Posterior cingulate gyrus (tissue), 11 donors: ENCODE data around the gene PSMB4.
A peak's percentile ranks its signal among the peaks of the same experiment; 100 is the strongest.
"Not testable (repeated sequence)": the region's sequence is repeated elsewhere in the genome, so short reads cannot be mapped to it uniquely, and the experiment has no call there.

Experiments used
- DNase-seq, 10 donors: peaks; one replicate each; pipeline versions ENCODE4 v3.0.0 to v3.0.0-alpha.2; 2020 to 2021; ENCODE audit warnings: mixed read lengths in 3 of 10
- intact Hi-C: fragments of 100-400 bp; cut with DNase I; formaldehyde crosslinking; loops from one replicate; pipeline ENCODE4 v1.15.1; 2023

Gene PSMB4

GRCh38 chr1:151384584-151384983, 14.8 kb upstream of the PSMB4 start:
- DNase-seq, result no peak
- intact Hi-C loops, result no loop called here

GRCh38 chr1:151386002-151386401, 13.4 kb upstream of the PSMB4 start:
- peak in 1 of 10 donors; percentile 12 for DNase-seq
- intact Hi-C loops, result no loop called here

- intact Hi-C loops, DNase-seq: not testable (repeated sequence)
These were observed 8.9 kb upstream of the PSMB4 start for GRCh38 chr1:151390221-151391078.

GRCh38 chr1:151391079-151391563, 8.3 kb upstream of the PSMB4 start:
- no peak for DNase-seq
- intact Hi-C loops, result no loop called here

- DNase-seq, result no peak
- intact Hi-C loops, result no loop called here
These were observed 5.8 kb upstream of the PSMB4 start for GRCh38 chr1:151393583-151393982.

GRCh38 chr1:151396265-151396664, 3.1 kb upstream of the PSMB4 start:
- intact Hi-C loops, result loop anchor here (5.0 kb wide), 2 partner anchors 49 to 199 kb away; partner anchors contain the start of genes PIP5K1A and RFX5
- DNase-seq, result not testable (repeated sequence)

- peak in 1 of 10 donors; percentile 11 for DNase-seq
- intact Hi-C loops, result no loop called here
These were observed 1.9 kb downstream of the PSMB4 start for GRCh38 chr1:151401125-151401788.

- peak in 1 of 10 donors; percentile 14 for DNase-seq
- intact Hi-C loops, result no loop called here
These were observed 2.5 kb downstream of the PSMB4 start for GRCh38 chr1:151401860-151402259.

GRCh38 chr1:151402764-151403163, 3.4 kb downstream of the PSMB4 start:
- intact Hi-C loops, result no loop called here
- no peak for DNase-seq

GRCh38 chr1:151403612-151404011, 4.2 kb downstream of the PSMB4 start:
- DNase-seq, result peak in 1 of 10 donors; percentile 13
- intact Hi-C loops, result no loop called here

- DNase-seq, result peak in 1 of 10 donors; percentile 55
- intact Hi-C loops, result no loop called here
These were observed 6.0 kb downstream of the PSMB4 start for GRCh38 chr1:151405187-151405951.

- intact Hi-C loops, result no loop called here
- DNase-seq, result peak in 3 of 10 donors; percentile 24 to 82 (median 33)
These were observed 6.8 kb downstream of the PSMB4 start for GRCh38 chr1:151406176-151406575.

- intact Hi-C loops, result no loop called here
These were observed 7.9 kb downstream of the PSMB4 start for GRCh38 chr1:151407304-151407703.

GRCh38 chr1:151408891-151409290, 9.5 kb downstream of the PSMB4 start:
- intact Hi-C loops, result no loop called here

More at GRCh38 chr1:151407304-151407703, 7.9 kb downstream of the PSMB4 start:
- DNase-seq, result peak in 1 of 10 donors; percentile 24

GRCh38 chr1:151411884-151412283, 12.5 kb downstream of the PSMB4 start:
- intact Hi-C loops, result no loop called here
- no peak for DNase-seq

More at GRCh38 chr1:151408891-151409290, 9.5 kb downstream of the PSMB4 start:
- no peak for DNase-seq

- intact Hi-C loops, result no loop called here
- no peak for DNase-seq
These were observed 16.9 kb downstream of the PSMB4 start for GRCh38 chr1:151416231-151416630.

GRCh38 chr1:151418081-151418480, 18.7 kb downstream of the PSMB4 start:
- DNase-seq, result no peak
- intact Hi-C loops, result no loop called here

- DNase-seq, result no peak
- intact Hi-C loops, result no loop called here
These were observed 20.4 kb downstream of the PSMB4 start for GRCh38 chr1:151419819-151420218.

- intact Hi-C loops, result no loop called here
- no peak for DNase-seq
These were observed 25.7 kb downstream of the PSMB4 start for GRCh38 chr1:151425103-151425502.

GRCh38 chr1:151428068-151428467, 28.7 kb downstream of the PSMB4 start:
- DNase-seq, result peak in 1 of 10 donors; percentile 78
- intact Hi-C loops, result no loop called here

- intact Hi-C loops, DNase-seq: not testable (repeated sequence)
These were observed 34.5 kb downstream of the PSMB4 start for GRCh38 chr1:151433827-151434226.
